ENCODE data around the gene ANKRD66.

The ANKRD66 gene

DNA sequence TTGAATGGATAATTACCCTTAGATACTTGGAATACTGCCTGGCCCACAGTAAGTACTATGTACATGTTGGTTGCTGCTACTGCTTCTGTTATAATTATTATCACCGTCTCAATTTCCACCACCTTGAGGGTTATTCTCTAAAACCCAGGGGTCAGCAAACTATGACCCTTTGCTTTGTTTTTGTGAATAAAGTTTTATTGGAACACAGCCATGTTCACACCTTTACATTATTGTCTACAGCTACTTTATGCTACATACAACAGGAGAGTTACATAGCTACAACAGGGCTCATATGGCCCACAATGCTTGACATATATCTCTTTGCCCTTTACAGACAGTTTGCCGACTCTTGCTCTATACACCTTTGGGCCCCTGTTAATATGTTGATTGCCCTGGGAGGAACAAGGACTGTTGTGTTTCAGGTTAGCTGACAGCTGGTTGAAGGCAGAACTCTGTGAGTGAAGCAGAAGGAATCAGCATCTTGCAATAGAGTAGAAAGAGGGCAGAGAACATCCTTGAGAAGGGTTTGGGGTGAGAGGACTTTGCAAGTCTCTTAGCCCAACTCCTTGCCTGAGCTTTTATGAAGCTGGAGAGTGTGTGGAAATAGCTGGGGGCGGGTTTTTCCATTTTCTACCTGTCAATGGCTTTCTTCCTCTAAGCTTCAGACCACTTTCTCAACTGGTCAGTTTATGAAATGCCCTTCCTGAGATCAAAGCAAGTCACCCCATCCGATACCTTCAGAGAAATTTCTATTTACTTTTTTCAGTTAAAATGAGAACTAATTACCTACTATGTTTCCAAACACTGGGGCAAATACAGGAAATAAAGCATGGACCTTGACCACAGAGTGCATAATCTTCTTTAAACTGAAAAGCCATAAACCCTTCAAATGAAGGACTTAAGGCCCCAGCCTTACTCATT lies 43.0 kb downstream of the ANKRD66 start:
- DNase-seq (ENCODE audit: low read depth in 3 of 3, low spot score in 1 of 3) = no peak

DNA sequence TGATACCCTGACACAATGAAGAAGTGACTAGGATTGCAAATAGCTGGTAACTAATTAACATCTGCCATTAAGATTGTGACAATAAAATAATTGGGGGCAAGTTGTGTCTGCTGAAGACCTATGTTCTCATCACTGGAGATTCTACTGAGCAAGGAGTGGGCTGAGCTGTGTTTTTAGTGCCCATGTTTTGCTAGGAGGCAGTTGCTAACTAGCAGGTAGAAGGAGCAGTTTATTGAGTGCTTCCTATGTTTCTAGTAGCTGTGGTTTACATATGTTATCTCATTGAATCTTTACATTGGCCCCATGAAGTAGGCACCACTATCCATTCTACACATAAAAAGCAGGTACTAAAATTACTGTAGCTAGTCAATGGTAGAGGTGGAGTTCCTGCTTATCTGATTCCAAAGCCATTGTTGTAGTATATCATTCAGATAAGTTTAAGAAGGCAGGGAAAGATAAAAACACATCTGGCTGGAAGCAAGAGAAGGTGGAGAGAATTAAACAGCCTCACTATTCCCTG lies 43.7 kb downstream of the ANKRD66 start:
- DNase-seq (ENCODE audit: low read depth in 3 of 3, low spot score in 1 of 3) = no peak

DNA sequence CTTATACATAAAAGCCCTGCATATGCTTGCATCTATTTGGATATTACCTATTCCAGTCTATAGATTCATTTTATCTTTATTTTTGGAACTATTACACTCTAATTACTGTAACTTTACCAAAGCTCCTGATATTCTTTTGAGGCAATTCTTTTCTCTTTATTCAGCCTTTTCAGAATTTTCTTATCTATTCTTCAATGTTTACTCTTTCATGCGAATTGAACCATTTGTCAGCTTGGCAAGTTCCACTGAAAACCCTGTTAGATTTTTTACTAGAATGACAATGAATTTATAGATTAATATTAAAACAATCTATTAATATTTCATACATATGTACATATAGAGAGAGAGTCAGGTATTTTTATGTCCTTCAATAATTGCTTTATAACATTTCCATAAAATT lies 45.9 kb downstream of the ANKRD66 start:
- DNase-seq (ENCODE audit: low read depth in 3 of 3, low spot score in 1 of 3) = no peak

DNA sequence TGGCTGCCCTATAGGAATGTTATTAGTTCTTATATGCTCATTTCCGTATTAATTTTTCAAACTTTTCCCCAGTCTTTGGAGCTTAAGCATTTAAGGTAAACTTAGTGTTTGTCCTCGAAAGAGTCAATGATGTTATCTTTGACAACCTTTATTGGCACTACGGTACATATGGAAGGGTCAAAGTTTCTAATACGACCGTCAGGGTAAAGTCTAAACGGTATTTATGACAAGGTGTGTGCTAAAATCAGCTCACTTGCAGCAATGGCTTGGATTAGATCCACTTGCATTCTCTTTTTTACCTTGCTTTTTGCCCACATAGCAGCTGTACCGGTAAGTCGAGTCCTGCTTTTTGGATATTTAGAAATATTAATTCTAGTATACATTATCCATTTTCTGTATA lies 46.4 kb downstream of the ANKRD66 start, which contains the start of gene MEP1A:
TSS of gene MEP1A (plus strand) at position 252 of the 400 bp plus-strand sequence. CDS start at position 262, 10 bp downstream.
- DNase-seq (ENCODE audit: low read depth in 3 of 3, low spot score in 1 of 3) = no peak

DNA sequence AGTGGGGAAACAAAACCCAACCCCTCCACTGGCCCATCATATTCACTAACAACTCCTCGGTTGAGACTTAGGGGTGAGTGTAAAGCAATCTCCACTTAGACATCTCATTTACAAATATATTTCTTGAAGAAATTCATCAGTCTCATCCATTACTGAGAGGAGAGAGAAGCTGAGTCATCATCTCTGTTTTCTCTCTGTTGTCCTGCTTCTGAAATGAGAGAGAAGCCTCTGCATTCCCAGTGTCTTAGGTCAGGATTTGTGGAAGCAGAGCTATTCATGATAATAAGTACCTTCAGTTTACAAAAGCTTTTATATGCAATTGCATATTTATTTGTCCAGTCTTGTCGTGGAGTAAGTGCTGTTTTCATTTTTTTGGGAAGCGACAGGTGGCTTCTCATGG lies 47.3 kb downstream of the ANKRD66 start:
- DNase-seq (ENCODE audit: low read depth in 3 of 3, low spot score in 1 of 3) = no peak

DNA sequence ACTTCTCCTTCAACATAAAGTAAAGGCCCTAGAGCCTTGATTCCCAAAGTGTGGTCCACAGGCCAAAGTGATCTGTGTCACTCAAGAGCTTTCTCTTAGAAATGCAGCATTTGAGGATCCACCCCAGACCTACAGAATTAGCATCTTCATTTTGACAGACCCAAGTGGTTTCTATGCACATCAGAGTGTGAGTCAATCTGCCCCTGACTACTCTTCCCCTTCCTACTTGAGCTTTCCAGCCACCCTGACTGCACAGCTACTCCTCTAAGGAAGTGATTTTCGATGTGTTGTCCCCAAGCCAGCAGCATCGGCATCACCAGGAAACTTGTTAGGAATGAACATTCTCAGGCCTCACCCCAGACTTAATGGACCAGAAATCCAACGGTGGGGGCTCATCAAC lies 49.1 kb downstream of the ANKRD66 start:
- no peak for DNase-seq (ENCODE audit: low read depth in 3 of 3, low spot score in 1 of 3)

DNA sequence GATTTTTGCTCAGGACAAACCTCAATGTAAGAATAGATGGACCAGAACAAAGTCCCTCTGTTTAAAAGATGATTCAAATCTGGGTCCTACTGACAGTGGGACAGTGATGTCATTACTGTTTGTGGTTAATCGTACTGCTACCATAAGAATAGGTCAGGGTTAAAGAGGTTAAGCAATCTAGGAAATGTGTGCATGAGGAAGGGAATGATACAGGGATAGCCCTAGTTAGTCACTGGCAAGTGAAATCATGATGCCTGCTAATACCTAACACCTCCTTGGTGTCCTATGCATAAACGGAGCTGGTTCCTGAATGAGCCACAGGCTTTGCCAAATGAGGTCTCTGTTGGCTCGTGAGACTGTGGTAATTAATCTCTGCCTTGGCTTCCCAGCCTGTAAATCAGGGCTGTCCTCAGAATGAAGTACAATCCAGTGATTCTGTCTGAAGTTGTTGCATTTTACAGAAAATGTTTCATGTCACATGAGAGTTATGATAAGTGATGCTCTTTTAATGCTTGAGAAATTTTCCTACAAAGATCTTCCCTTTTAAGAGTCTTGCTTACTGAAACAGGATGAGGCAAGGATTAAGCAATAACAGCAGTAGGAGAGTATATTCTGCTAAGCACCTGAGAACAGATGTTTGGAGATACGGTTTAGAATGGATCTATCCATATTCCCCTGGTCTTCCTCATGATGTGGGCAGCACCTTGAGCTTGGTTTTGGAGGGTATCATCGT lies 50.3 kb downstream of the ANKRD66 start:
- DNase-seq (ENCODE audit: low read depth in 3 of 3, low spot score in 1 of 3) = no peak

DNA sequence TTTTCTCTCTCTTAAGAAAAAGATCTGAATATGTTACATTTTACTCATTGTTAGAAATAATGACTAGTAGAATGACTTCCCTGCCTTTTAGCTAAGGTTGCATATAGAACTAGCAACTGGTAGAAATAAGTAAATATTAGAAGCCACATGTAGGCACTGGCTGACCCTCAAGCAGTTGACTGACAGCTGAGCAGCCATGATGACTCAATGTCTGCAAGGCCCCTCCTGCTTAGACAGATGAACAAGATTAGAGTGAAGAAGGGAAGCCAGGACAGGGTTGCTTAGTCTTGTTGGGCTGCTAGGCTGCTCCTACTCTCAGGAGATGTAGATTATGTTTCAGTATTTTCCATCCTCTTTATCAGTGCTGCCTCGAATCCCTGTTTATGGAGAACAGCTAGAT lies 52.9 kb downstream of the ANKRD66 start:
- no peak for DNase-seq (ENCODE audit: low read depth in 3 of 3, low spot score in 1 of 3)

DNA sequence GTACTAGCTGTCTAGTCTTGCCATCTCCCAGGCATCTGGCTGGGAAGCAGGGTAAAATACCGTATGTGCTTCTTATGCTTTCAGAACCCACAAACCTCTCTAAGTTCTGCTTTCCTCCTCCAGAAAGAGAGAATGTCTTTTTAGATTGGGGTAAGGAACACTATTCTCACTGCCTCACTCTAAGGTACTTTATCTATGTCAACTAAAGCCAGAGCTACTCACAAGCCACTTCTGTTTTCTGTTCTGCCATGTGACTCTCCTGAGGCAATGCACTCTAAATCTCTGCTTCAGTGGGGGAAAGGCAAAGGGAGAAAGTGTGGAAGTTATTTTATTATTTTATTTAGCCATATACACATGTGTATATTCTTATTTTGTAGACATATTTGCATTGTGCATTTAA lies 62.1 kb downstream of the ANKRD66 start:
- no peak for DNase-seq (ENCODE audit: low read depth in 3 of 3, low spot score in 1 of 3)

Measured in stimulated activated CD4-positive, alpha-beta T cell treated with anti-CD3 and anti-CD28 coated beads, TNF-alpha, amount 100 ng/mL, for 1 hour (primary cell).